KMS-11 (cell line): ENCODE data around the gene NCKAP5.

Experiments
- H2AFZ ChIP-seq: fragments of 200-600 bp; sonication (generic); 2 replicates; pipeline ENCODE4 v1.6.1; 2016; ENCODE audit warnings: antibody characterized with exemption, mixed run types, low read depth
- H3K27ac ChIP-seq: fragments of 200-600 bp; sonication (generic); 2 replicates; pipeline ENCODE4 v1.6.1; 2016; ENCODE audit warnings: mild to moderate bottlenecking, mixed run types
- H3K27me3 ChIP-seq: fragments of 200-600 bp; sonication (generic); 2 replicates; pipeline ENCODE4 v1.6.1; 2017; ENCODE audit warnings: mild to moderate bottlenecking, low read depth, mixed run types, moderate library complexity; ENCODE audit not compliant: insufficient read depth
- H3K36me3 ChIP-seq: fragments of 200-600 bp; sonication (generic); 2 replicates; pipeline ENCODE4 v1.6.1; 2017; ENCODE audit warnings: mild to moderate bottlenecking, mixed run types; ENCODE audit not compliant: insufficient read depth
- H3K4me1 ChIP-seq: fragments of 200-600 bp; sonication (generic); 2 replicates; pipeline ENCODE4 v1.6.1; 2016; ENCODE audit warnings: mild to moderate bottlenecking, low read depth, mixed run types; ENCODE audit not compliant: poor library complexity, severe bottlenecking
- H3K4me2 ChIP-seq: fragments of 200-600 bp; sonication (generic); 2 replicates; pipeline ENCODE4 v1.7.0; 2016; ENCODE audit warnings: mild to moderate bottlenecking, mixed run types
- H3K4me3 ChIP-seq: fragments of 200-600 bp; sonication (generic); IDR thresholded peaks from 2 replicates; pipeline ENCODE4 v1.6.1; 2017; ENCODE audit warnings: low read depth, low read length, mixed read lengths; ENCODE audit not compliant: insufficient read depth
- H3K79me2 ChIP-seq: fragments of 200-600 bp; sonication (generic); 2 replicates; pipeline ENCODE4 v1.6.1; 2016; ENCODE audit warnings: low read depth, mixed run types; ENCODE audit not compliant: insufficient read depth
- H3K9ac ChIP-seq: fragments of 200-600 bp; sonication (generic); 2 replicates; pipeline ENCODE4 v1.6.1; 2016; ENCODE audit warnings: mild to moderate bottlenecking, mixed run types
- H4K20me1 ChIP-seq: fragments of 200-600 bp; sonication (generic); 2 replicates; pipeline ENCODE4 v1.6.1; 2016; ENCODE audit warnings: mild to moderate bottlenecking, mixed run types; ENCODE audit not compliant: insufficient read depth
- TF ChIP-seq, protein P1 (sequence below): fragments of 200-600 bp; sonication (generic); conservative IDR thresholded peaks from 2 replicates; pipeline ENCODE4 v1.6.1; 2017; ENCODE audit warnings: low read depth, mild to moderate bottlenecking, antibody characterized with exemption, low read length, moderate library complexity, mixed read lengths

The NCKAP5 gene

DNA sequence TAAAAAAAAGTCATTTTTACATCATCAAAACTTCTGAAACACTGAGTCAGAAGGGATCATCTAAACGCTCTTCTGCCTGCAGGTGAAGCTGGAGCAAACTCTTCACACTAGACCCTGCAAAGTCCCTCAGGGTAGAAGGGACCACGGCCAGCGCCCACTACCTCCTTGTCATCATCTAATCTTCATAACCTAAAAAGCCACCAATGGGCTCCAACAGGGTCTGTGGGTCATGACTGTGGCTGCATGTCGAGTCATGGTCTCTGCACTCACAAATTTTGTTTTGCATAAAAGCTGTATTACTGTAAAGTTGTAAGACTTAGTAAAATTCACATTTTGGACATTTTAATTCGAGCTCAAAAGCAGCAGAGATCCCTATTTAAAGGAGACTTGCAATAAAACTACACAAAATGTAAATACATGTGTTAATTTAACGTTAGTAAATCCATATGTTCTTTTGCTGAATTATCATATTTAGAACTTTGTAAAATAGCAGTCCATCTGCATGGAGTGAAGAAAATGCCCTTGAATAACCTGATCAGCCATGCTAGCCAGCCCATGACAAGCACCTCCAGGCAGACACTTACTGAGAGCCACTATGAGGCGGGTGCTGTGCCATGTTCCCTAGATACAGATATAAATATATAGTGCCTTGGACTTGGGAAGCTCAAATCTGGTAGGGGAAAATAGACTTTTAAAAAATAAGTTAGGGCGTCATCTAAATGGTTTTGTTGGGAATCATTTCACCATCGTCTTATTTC, 461.0 kb downstream of the NCKAP5 start:
- no peak overlapping the region for H3K4me3 ChIP-seq
- H2AFZ ChIP-seq, result no peak overlapping the region
- H3K9ac ChIP-seq, result no peak overlapping the region
- no peaks in the 10 kb centered on the region for H3K27me3 ChIP-seq
- H3K36me3 ChIP-seq, result no peaks in the 10 kb centered on the region
- H3K4me2 ChIP-seq, result no peak overlapping the region
- H3K27ac ChIP-seq, result no peak overlapping the region
- H3K4me1 ChIP-seq, result no peaks in the 10 kb centered on the region
- no peaks in the 10 kb centered on the region for H3K79me2 ChIP-seq
- TF ChIP-seq, protein P1, sequence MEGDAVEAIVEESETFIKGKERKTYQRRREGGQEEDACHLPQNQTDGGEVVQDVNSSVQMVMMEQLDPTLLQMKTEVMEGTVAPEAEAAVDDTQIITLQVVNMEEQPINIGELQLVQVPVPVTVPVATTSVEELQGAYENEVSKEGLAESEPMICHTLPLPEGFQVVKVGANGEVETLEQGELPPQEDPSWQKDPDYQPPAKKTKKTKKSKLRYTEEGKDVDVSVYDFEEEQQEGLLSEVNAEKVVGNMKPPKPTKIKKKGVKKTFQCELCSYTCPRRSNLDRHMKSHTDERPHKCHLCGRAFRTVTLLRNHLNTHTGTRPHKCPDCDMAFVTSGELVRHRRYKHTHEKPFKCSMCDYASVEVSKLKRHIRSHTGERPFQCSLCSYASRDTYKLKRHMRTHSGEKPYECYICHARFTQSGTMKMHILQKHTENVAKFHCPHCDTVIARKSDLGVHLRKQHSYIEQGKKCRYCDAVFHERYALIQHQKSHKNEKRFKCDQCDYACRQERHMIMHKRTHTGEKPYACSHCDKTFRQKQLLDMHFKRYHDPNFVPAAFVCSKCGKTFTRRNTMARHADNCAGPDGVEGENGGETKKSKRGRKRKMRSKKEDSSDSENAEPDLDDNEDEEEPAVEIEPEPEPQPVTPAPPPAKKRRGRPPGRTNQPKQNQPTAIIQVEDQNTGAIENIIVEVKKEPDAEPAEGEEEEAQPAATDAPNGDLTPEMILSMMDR, result no peak
- H4K20me1 ChIP-seq, result no peaks in the 10 kb centered on the region

DNA sequence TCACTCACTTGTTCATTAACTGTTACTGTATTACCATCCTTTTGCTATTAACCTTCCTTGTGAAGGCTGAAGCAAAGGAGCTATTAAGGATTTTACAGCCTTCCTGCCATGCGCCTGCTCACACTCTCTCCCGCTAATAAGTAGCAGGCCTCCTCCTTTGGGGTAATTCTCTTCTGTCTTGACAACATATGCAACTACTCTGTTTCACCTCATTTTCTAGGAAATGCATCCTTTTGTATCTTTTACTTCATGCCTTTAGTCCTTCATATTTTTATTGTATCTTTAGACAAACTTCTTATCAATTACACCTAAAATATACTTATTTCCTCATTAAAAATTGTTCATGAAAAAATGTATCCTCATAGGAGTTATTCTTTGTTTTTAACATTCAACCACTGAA, 463.4 kb downstream of the NCKAP5 start:
- Histone ChIP-seq H3K9ac (no peak overlapping the region), H3K79me2 (no peaks in the 10 kb centered on the region), H2AFZ (no peak overlapping the region), H3K4me1 (no peaks in the 10 kb centered on the region), H3K4me2 (no peak overlapping the region), H3K4me3 (no peak overlapping the region), H3K27me3 (no peaks in the 10 kb centered on the region), H3K27ac (no peak overlapping the region), H4K20me1 (no peaks in the 10 kb centered on the region), H3K36me3 (no peaks in the 10 kb centered on the region)
- TF ChIP-seq, protein P1, result no peak

DNA sequence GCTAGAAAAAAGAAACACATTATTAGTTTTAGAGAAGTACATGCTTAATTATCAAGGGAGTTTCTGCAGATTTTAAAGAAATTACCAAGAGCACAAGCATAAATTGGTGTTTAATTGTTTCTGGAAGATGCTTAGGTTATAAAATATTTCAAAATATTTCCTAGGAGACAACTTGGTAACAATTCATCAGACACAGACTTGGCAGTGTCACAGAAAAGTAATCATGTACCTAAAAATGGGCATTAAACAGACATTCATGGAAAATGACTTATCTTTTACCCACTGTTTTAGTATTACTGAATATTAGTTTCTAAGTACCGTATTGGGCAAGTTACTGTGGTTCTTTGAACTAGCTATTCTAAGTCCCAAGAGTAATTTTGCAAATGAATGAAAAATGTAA, 469.5 kb downstream of the NCKAP5 start:
- H3K4me3 ChIP-seq, result no peak overlapping the region
- no peaks in the 10 kb centered on the region for H3K79me2 ChIP-seq
- no peak overlapping the region for H3K27ac ChIP-seq
- H4K20me1 ChIP-seq, result no peaks in the 10 kb centered on the region
- no peaks in the 10 kb centered on the region for H3K4me1 ChIP-seq
- no peak overlapping the region for H3K9ac ChIP-seq
- H3K36me3 ChIP-seq, result no peaks in the 10 kb centered on the region
- TF ChIP-seq, protein P1, result no peak
- no peak overlapping the region for H3K4me2 ChIP-seq
- H2AFZ ChIP-seq, result no peak overlapping the region
- no peaks in the 10 kb centered on the region for H3K27me3 ChIP-seq

DNA sequence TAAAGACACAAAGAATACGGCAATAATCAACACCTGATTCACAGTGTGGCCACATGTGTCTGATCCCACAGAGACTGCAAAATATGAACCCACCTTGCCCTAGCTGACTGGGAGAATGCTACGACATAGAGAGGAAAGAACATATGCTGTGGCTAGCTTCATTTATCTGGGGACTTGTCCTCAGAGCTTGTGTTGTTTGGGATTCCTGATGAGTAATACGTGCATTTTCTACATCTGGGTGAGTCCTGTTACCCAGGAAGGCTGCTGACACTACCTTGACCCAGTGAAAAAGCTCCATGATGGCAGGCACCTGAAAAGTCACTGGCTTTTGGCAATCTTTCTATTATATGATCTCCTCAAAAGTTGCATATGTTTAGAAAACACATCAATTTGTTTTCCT, 470.6 kb downstream of the NCKAP5 start:
- H3K27me3 ChIP-seq, result no peaks in the 10 kb centered on the region
- no peak overlapping the region for H3K4me2 ChIP-seq
- TF ChIP-seq, protein P1, result no peak

More for the DNA sequence above, 470.6 kb downstream of the NCKAP5 start:
- no peaks in the 10 kb centered on the region for H3K4me1 ChIP-seq
- H3K36me3 ChIP-seq, result no peaks in the 10 kb centered on the region
- H3K4me3 ChIP-seq, result no peak overlapping the region
- no peak overlapping the region for H3K27ac ChIP-seq
- no peaks in the 10 kb centered on the region for H4K20me1 ChIP-seq
- H3K79me2 ChIP-seq, result no peaks in the 10 kb centered on the region
- no peak overlapping the region for H2AFZ ChIP-seq
- H3K9ac ChIP-seq, result no peak overlapping the region
